Stomach (tissue), 4 donors: ENCODE measurements around the gene CNTN1.

ENCODE experiments used
- CTCF ChIP-seq, 7 experiments: fragments of 450-650 bp in 4 of 7; fragments of 200-600 bp in 3 of 7; sonication (generic) in 3 of 7; IDR thresholded peaks; one replicate each; pipeline ENCODE4 v1.5.1; 2016 to 2019; ENCODE audit warnings: antibody characterized with exemption in 7 of 7, control low read depth in 2 of 7, mild to moderate bottlenecking in 1 of 7
- EP300 ChIP-seq: sonication (generic); formaldehyde crosslinking; IDR thresholded peaks from one replicate; pipeline ENCODE4 v1.6.1; 2017; ENCODE audit warnings: antibody characterized with exemption
- POLR2A ChIP-seq, 4 donors: fragments of 450-650 bp; IDR thresholded peaks; one replicate each; pipeline ENCODE4 v1.6.1; 2016; ENCODE audit warnings: antibody characterized with exemption in 4 of 4, control low read depth in 2 of 4, mild to moderate bottlenecking in 1 of 4, moderate library complexity in 1 of 4
- POLR2AphosphoS5 ChIP-seq, 3 donors: sonication (generic); formaldehyde crosslinking; IDR thresholded peaks; one replicate each; pipeline ENCODE4 v1.6.1; 2016; ENCODE audit warnings: antibody characterized with exemption in 3 of 3

DNA sequence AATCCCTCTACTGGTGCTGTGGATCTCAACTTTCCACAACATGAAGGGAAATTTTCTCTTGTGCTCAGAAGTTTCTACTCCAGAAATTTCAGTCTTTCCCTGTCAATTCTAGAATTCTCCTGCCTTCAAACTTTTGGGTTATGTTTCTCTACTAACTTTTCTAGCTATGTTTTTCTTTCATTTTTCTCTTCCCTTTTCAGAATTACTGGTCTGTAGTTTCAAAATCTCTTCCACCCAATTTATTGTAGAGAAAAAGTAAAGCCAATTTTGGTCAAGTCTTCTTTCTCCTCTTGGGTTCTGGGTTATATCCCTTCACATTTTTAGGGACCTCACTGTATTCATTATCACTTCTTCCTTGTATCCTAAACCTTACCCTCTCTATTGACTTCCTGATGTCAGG lies 18.9 kb downstream of the CNTN1 start:
- TF ChIP-seq POLR2AphosphoS5 (IDR thresholded peaks at IDR 0.05) (no peak), CTCF (IDR thresholded peaks at IDR 0.05) (no peak), POLR2A (IDR thresholded peaks at IDR 0.05) (no peak), EP300 (no peak)
